OCI-LY3 (cell line): ENCODE measurements around the gene CFHR5.
"Not testable (repeated sequence)": the region's sequence is repeated elsewhere in the genome, so short reads cannot be mapped to it uniquely, and the experiment has no call there.

Source experiments
- H2AFZ ChIP-seq: fragments of 200-600, 300-600 bp; shearing (Covaris generic); 2 replicates; pipeline ENCODE4 v1.6.0; 2014; ENCODE audit warnings: antibody characterized with exemption, low read depth, low read length
- H3K27ac ChIP-seq: fragments of 200-600, 300-600 bp; sonication (generic); 2 replicates; pipeline ENCODE4 v1.5.1; 2014; ENCODE audit warnings: mild to moderate bottlenecking, low read length, moderate library complexity, mixed read lengths
- H3K27me3 ChIP-seq: fragments of 200-600, 300-600 bp; sonication (generic); 2 replicates; pipeline ENCODE4 v1.6.1; 2014; ENCODE audit warnings: low read depth, low read length, mixed read lengths
- H3K36me3 ChIP-seq: fragments of 200-600, 300-600 bp; sonication (generic); replicated peaks from 2 replicates; pipeline ENCODE3; 2014; ENCODE audit warnings: low read depth, low read length, mixed read lengths
- H3K4me1 ChIP-seq: fragments of 300-600, 200-600 bp; sonication (generic); 2 replicates; pipeline ENCODE4 v1.6.1; 2014; ENCODE audit warnings: low read length, mixed read lengths
- H3K4me2 ChIP-seq: fragments of 200-600, 300-600 bp; sonication (generic); 2 replicates; pipeline ENCODE4 v1.6.1; 2014; ENCODE audit warnings: low read length, mixed read lengths
- H3K4me3 ChIP-seq: fragments of 300-600, 200-600 bp; sonication (generic); 2 replicates; pipeline ENCODE4 v1.5.1; 2014; ENCODE audit warnings: antibody characterized with exemption, mild to moderate bottlenecking, low read length, moderate library complexity
- H3K79me2 ChIP-seq: fragments of 300-600, 200-600 bp; shearing (Covaris generic); 2 replicates; pipeline ENCODE4 v1.6.1; 2014; ENCODE audit warnings: mild to moderate bottlenecking, low read length, mixed read lengths
- H3K9ac ChIP-seq: fragments of 300-600, 200-600 bp; shearing (Covaris generic); 2 replicates; pipeline ENCODE4 v1.6.0; 2014; ENCODE audit warnings: mild to moderate bottlenecking, low read length, moderate library complexity
- H3K9me3 ChIP-seq: fragments of 200-600, 300-600 bp; shearing (Covaris generic); 2 replicates; pipeline ENCODE4 v1.6.1; 2014; ENCODE audit warnings: low read length, mixed read lengths; ENCODE audit not compliant: insufficient read depth
- H4K20me1 ChIP-seq: fragments of 200-600, 300-600 bp; sonication (generic); 2 replicates; pipeline ENCODE4 v1.6.1; 2016; ENCODE audit warnings: low read length, mixed read lengths; ENCODE audit not compliant: insufficient read depth
- EZH2phosphoT487 ChIP-seq: fragments of 200-600 bp; shearing (Covaris generic); IDR thresholded peaks from 2 replicates; pipeline ENCODE4 v1.6.1; 2018; ENCODE audit warnings: antibody characterized with exemption, mixed run types, low read depth
- TF ChIP-seq, protein P1 (sequence below): fragments of 200-600, 300-600 bp; sonication (generic); IDR thresholded peaks from 2 replicates; pipeline ENCODE4 v1.5.1; 2014; ENCODE audit warnings: antibody characterized with exemption, low read length, low read depth

Gene CFHR5

DNA sequence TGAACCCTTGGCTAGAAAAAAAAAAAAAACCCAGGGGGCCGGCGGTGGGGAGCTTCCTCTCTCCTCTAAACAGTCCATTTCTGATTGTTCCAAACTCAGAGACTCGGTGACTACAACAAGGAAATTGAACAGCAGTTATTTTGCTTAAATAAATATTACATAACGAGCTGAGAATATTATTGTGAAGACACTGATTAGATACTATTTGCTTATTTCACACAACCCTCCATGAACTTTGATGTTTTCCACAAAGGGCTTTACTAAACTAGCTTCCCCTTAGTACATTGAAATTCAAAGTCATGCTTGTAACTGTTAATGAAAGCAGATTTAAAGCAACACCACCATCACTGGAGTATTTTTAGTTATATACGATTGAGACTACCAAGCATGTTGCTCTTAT is at the start of gene CFHR5:
TSS of gene CFHR5 (plus strand) at position 279 of the 400 bp plus-strand sequence. CDS start at position 388, 109 bp downstream.
- TF ChIP-seq EZH2phosphoT487: no peak
- TF ChIP-seq, protein P1, sequence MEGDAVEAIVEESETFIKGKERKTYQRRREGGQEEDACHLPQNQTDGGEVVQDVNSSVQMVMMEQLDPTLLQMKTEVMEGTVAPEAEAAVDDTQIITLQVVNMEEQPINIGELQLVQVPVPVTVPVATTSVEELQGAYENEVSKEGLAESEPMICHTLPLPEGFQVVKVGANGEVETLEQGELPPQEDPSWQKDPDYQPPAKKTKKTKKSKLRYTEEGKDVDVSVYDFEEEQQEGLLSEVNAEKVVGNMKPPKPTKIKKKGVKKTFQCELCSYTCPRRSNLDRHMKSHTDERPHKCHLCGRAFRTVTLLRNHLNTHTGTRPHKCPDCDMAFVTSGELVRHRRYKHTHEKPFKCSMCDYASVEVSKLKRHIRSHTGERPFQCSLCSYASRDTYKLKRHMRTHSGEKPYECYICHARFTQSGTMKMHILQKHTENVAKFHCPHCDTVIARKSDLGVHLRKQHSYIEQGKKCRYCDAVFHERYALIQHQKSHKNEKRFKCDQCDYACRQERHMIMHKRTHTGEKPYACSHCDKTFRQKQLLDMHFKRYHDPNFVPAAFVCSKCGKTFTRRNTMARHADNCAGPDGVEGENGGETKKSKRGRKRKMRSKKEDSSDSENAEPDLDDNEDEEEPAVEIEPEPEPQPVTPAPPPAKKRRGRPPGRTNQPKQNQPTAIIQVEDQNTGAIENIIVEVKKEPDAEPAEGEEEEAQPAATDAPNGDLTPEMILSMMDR: no peak
- no peaks in the 10 kb centered on the region for H3K4me1 ChIP-seq
- no peaks in the 10 kb centered on the region for H3K36me3 ChIP-seq

DNA sequence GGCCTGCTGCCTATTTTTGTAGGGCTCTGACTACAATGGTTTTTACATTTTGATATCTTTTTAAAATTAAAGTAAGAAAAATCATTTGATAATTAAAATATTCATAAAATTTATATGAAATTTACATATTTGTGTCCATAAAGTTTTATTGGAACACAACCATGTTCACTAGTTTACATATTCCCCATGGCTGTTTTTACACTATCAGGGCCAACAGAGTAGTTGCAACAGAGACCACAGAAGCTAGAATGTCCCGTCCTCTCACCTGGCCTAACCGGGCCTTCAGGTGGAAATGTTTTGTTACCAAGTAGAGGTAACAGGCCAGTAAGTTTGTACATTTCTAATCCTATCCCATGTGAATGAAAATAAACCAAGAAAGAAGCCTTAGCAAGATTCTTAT is 44.5 kb upstream of the CFHR5 start:
- not testable (repeated sequence) for H3K36me3 ChIP-seq, H2AFZ ChIP-seq, H3K4me3 ChIP-seq, H3K79me2 ChIP-seq, H3K4me2 ChIP-seq, H3K9ac ChIP-seq, H4K20me1 ChIP-seq, H3K27me3 ChIP-seq, H3K27ac ChIP-seq, H3K4me1 ChIP-seq, H3K9me3 ChIP-seq

More for the DNA sequence above, at the start of gene CFHR5:
- no peaks in the 10 kb centered on the region for H3K79me2 ChIP-seq
- no peak within 1 kb of the TSS for H3K9ac ChIP-seq
- no peak within 1 kb of the TSS for H3K4me2 ChIP-seq
- H4K20me1 ChIP-seq: no peaks in the 10 kb centered on the region
- no peaks in the 10 kb centered on the region for H3K9me3 ChIP-seq
- no peak within 1 kb of the TSS for H3K27ac ChIP-seq
- no peak within 1 kb of the TSS for H2AFZ ChIP-seq
- no peaks in the 10 kb centered on the region for H3K27me3 ChIP-seq
- H3K4me3 ChIP-seq: no peak within 1 kb of the TSS

DNA sequence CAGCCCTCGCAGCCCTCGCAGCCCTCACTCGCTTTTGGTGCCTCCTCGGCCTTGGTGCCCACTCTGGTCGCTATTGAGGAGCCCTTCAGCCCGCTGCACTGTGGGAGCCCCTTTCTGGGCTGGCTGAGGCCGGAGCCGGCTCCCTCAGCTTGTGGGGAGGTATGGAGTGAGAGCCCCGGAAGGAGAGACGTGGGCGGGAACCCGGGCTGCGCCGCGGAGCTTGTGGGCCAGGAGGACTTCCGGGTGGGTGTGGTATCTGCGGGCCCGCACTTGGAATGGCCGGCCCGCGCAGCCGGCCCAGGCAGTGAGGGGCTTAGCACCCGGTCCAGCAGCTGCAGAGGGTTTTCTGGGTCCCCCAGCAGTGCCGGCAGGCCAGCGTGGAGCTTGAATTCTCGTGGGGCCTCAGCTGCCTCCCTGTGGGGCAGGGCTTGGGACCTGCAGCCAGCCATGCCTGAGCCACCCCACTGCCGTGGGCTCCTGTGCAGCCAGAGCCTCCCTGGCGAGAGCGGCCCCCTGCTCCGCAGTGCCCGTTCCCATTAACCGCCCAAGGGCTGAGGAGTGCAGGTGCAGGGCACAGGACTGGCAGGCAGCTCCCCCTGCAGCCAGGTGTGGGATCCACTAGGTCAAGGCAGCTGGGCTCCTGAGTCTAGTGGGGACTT is 43.7 kb upstream of the CFHR5 start:
- TF ChIP-seq EZH2phosphoT487: no peak
- TF ChIP-seq, protein P1: no peak
- Histone ChIP-seq H3K27ac (no peak overlapping the region), H3K27me3 (no peaks in the 10 kb centered on the region), H3K4me1 (no peaks in the 10 kb centered on the region), H3K36me3 (no peaks in the 10 kb centered on the region), H3K9ac (no peak overlapping the region), H4K20me1 (no peaks in the 10 kb centered on the region), H3K79me2 (no peaks in the 10 kb centered on the region), H3K4me2 (no peak overlapping the region), H3K9me3 (no peaks in the 10 kb centered on the region), H3K4me3 (no peak overlapping the region), H2AFZ (no peak overlapping the region)

DNA sequence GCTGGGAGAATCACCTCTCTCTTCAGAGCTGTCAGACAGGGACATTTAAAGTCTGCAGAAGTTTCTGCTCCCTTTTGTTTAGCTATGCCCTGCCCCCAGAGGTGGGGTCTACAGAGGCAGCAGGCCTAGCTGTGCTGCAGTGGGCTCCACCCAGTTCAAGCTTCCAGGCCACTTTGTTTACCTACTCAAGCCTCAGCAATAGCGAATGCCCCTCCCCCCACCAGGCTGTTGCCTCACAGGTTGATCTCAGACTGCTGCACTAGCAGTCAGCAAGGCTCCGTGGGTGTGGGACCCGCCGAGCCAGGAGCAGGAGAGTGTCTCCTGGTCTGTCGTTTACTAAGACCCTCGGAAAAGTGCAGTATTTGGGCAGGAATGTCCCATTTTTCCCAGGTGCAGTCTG is 35.9 kb upstream of the CFHR5 start:
- H3K9ac ChIP-seq, H3K27ac ChIP-seq, H3K4me3 ChIP-seq, H3K36me3 ChIP-seq, H4K20me1 ChIP-seq, H3K27me3 ChIP-seq, H2AFZ ChIP-seq, H3K4me2 ChIP-seq, H3K4me1 ChIP-seq, H3K79me2 ChIP-seq, H3K9me3 ChIP-seq: not testable (repeated sequence)

DNA sequence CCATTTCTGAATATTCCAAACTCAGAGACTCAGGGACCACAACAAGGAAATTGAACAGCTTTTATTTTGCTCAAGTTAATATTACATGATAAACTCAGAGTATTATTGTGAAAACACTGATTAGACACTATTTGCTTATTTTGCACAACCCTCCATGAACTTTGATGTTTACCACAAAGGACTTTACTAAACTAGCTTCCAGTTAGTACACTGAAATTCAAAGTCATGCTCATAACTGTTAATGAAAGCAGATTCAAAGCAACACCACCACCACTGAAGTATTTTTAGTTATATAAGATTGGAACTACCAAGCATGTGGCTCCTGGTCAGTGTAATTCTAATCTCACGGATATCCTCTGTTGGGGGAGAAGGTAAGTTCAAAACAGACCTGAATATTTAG is 33.8 kb upstream of the CFHR5 start, which contains the start of gene CFHR2:
TSS of gene CFHR2 (plus strand) at position 171 of the 400 bp plus-strand sequence. CDS start at position 314, 143 bp downstream.
- not testable (repeated sequence) for H3K4me3 ChIP-seq, H3K27me3 ChIP-seq, H3K4me2 ChIP-seq, H3K79me2 ChIP-seq, H3K9me3 ChIP-seq, H3K36me3 ChIP-seq, H3K4me1 ChIP-seq, H2AFZ ChIP-seq, H3K9ac ChIP-seq, H3K27ac ChIP-seq, H4K20me1 ChIP-seq
